ENCODE measurements around the gene HS6ST3. TPM values are rescaled to one million over a fixed set of nuclear protein-coding genes. Genes with fewer than 3 reads are reported as not detected.
A peak's percentile ranks its signal among the peaks of the same experiment; 100 is the strongest.

HS6ST3 gene
- total RNA-seq, 1 donor from 2014 or later = not detected

DNA sequence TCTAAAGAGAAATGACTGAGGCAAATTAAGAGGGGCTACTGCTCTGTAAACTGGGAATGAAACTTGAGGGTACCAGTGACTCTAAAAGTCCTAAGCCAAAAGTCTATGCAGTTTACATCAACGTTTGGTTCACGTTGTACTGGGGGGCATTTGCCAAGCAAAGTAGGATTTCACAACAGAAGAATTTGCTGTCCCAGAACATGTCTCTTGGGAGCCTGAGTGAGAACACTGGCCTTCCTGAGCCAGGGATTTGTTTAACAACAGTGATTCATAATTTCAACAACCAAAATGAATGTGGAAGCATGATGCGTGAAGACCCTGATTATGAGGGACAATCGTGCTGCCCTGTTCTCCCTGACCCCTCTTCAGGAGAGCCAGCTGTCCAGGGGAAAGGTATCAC is 726.4 kb downstream of the HS6ST3 start:
- Mint-ChIP-seq H3K36me3 (ENCODE audit: unreplicated experiment) (no peaks in the 10 kb centered on the region), H3K4me1 (ENCODE audit: unreplicated experiment) (no peaks in the 10 kb centered on the region), H3K4me3 (ENCODE audit: unreplicated experiment) (no peak overlapping the region), H3K27ac (ENCODE audit: unreplicated experiment) (no peak overlapping the region), H3K27me3 (ENCODE audit: unreplicated experiment) (peaks cover 3% of the 10 kb centered on the region), H3K9me3 (ENCODE audit: unreplicated experiment) (peaks cover 9% of the 10 kb centered on the region)
- TF ChIP-seq, protein P1, sequence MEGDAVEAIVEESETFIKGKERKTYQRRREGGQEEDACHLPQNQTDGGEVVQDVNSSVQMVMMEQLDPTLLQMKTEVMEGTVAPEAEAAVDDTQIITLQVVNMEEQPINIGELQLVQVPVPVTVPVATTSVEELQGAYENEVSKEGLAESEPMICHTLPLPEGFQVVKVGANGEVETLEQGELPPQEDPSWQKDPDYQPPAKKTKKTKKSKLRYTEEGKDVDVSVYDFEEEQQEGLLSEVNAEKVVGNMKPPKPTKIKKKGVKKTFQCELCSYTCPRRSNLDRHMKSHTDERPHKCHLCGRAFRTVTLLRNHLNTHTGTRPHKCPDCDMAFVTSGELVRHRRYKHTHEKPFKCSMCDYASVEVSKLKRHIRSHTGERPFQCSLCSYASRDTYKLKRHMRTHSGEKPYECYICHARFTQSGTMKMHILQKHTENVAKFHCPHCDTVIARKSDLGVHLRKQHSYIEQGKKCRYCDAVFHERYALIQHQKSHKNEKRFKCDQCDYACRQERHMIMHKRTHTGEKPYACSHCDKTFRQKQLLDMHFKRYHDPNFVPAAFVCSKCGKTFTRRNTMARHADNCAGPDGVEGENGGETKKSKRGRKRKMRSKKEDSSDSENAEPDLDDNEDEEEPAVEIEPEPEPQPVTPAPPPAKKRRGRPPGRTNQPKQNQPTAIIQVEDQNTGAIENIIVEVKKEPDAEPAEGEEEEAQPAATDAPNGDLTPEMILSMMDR (IDR thresholded peaks at IDR 0.05) = no peak
- DNase-seq (ENCODE audit: extremely low spot score, unreplicated experiment) = no peak

DNA sequence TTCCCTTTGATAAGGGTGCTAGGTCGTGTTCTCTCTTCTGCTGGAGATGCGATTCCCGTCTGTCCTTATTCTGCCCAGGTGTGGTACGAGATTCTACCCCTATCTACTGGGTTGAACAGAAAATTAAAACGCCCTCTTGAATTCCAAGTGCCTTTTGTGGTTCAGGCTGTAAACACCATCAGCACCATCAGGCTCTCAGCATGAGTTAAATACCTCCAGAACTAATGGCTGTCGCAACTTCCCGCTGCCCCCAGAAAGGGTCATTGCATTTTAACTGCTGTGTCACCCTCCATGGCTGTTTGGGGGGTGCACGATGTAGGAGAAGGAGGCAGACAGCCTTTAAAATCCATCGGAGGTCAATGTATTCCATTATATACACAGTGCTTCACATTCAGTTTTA is 727.0 kb downstream of the HS6ST3 start:
- H3K27ac Mint-ChIP-seq (ENCODE audit: unreplicated experiment) = no peak overlapping the region
- H3K36me3 Mint-ChIP-seq (ENCODE audit: unreplicated experiment) = no peaks in the 10 kb centered on the region
- H3K9me3 Mint-ChIP-seq (ENCODE audit: unreplicated experiment) = peaks cover 9% of the 10 kb centered on the region

DNA sequence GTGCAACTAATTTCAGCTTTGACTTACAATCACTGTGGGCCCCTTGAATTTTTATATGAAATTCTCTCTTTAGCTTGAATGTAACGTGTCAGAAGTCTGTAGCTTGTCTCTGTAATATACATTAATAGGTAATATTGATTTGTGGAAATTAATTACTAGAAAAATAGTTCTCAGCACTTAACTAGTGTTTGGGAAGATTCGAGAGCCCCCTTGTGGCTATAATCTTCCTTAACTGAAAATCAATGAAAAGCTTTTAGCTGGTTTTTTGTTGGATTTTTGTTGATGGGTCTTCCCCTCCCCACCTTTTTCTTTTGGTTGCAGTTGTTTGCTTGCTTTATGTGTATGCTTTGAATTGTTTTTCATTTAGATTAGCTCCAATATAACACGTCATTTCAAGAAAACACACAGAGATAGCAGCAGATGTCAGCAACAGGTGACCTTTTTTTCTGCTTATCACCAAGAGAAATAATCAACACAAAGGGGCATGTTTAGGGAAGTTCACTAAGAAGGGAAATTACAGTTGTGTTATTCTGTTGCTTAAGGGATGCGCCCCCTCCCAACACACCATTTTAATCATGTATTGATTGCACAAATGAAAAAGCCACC is 727.5 kb downstream of the HS6ST3 start:
- Mint-ChIP-seq H3K9me3 (ENCODE audit: unreplicated experiment) (peaks cover 9% of the 10 kb centered on the region), H3K27me3 (ENCODE audit: unreplicated experiment) (peaks cover 3% of the 10 kb centered on the region), H3K36me3 (ENCODE audit: unreplicated experiment) (no peaks in the 10 kb centered on the region), H3K4me3 (ENCODE audit: unreplicated experiment) (no peak overlapping the region), H3K27ac (ENCODE audit: unreplicated experiment) (no peak overlapping the region), H3K4me1 (ENCODE audit: unreplicated experiment) (no peaks in the 10 kb centered on the region)
- DNase-seq (ENCODE audit: extremely low spot score, unreplicated experiment) = no peak
- TF ChIP-seq, protein P1 (IDR thresholded peaks at IDR 0.05) = peak; percentile 54

More for the DNA sequence above, 727.0 kb downstream of the HS6ST3 start:
- TF ChIP-seq, protein P1 (IDR thresholded peaks at IDR 0.05) = no peak
- DNase-seq (ENCODE audit: extremely low spot score, unreplicated experiment) = no peak
- Mint-ChIP-seq H3K4me3 (ENCODE audit: unreplicated experiment) (no peak overlapping the region), H3K27me3 (ENCODE audit: unreplicated experiment) (peaks cover 3% of the 10 kb centered on the region), H3K4me1 (ENCODE audit: unreplicated experiment) (no peaks in the 10 kb centered on the region)

DNA sequence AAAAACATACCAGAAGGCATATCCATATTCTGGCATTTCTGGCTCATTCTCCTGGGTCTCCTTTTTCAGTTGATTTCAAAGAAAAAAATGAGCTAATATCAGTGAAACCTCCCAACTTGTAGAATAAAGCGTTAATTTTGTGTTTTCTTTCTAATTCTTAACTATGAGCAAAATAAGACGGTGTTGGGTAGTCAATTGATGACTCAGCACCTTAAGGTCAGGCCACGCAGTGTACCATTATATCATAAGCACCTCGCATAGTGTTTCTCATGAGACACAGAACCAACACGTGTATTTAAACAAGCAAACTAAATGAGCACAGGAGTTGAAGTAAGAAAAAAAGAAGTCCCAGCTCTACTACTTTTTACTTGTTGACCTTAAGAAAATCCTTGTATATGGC is 729.5 kb downstream of the HS6ST3 start:
- DNase-seq (ENCODE audit: extremely low spot score, unreplicated experiment) = no peak
- Mint-ChIP-seq H3K36me3 (ENCODE audit: unreplicated experiment) (no peaks in the 10 kb centered on the region), H3K4me3 (ENCODE audit: unreplicated experiment) (no peak overlapping the region), H3K27me3 (ENCODE audit: unreplicated experiment) (peaks cover 3% of the 10 kb centered on the region), H3K4me1 (ENCODE audit: unreplicated experiment) (no peaks in the 10 kb centered on the region), H3K9me3 (ENCODE audit: unreplicated experiment) (peaks cover 7% of the 10 kb centered on the region), H3K27ac (ENCODE audit: unreplicated experiment) (no peak overlapping the region)
- TF ChIP-seq, protein P1 (IDR thresholded peaks at IDR 0.05) = no peak

DNA sequence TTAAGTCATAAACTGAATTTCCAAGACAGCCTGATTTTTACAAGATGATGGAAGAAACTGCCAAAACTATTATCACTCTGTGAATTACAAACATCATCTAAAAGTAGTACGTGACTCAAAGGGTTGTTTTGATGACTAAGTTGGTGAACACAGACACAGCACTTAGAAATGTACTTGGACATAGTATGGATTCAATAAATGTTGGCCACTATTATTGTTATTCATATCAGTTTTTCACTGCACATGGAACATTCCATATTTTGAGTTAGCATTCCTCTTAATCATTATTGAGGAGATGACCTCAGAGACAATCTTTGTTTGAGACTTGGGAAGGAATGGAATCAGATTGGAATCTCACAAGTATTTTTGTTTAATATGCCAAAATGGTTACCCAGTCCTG is 731.5 kb downstream of the HS6ST3 start:
- TF ChIP-seq, protein P1 (IDR thresholded peaks at IDR 0.05) = no peak
- no peaks in the 10 kb centered on the region for H3K36me3 Mint-ChIP-seq (ENCODE audit: unreplicated experiment)
- no peak for DNase-seq (ENCODE audit: extremely low spot score, unreplicated experiment)
- no peaks in the 10 kb centered on the region for H3K4me1 Mint-ChIP-seq (ENCODE audit: unreplicated experiment)
- no peak overlapping the region for H3K27ac Mint-ChIP-seq (ENCODE audit: unreplicated experiment)
- H3K4me3 Mint-ChIP-seq (ENCODE audit: unreplicated experiment) = no peak overlapping the region
- H3K9me3 Mint-ChIP-seq (ENCODE audit: unreplicated experiment) = no peaks in the 10 kb centered on the region
- H3K27me3 Mint-ChIP-seq (ENCODE audit: unreplicated experiment) = peaks cover 7% of the 10 kb centered on the region
